Measurements from ENCODE around the gene SMIM15. TPM values are rescaled to one million over a fixed set of nuclear protein-coding genes. Genes with fewer than 3 reads are reported as not detected.

Gene SMIM15
- total and polyA plus RNA-seq, 9 donors: 17.6 to 59.3 (median 42.2) TPM

GRCh38 chr5:61123145-61123544 lies 39.1 kb downstream of the SMIM15 start:
- Histone ChIP-seq H3K9me3 (no peaks in the 10 kb centered on the region), H3K4me1 (ENCODE audit: insufficient read depth) (peaks cover 2% of the 10 kb centered on the region), H3K27ac (no peak overlapping the region), H3K27me3 (no peaks in the 10 kb centered on the region), H3K36me3 (no peaks in the 10 kb centered on the region), H3K4me3 (no peak overlapping the region)
- WGBS, 3 donors: 94 to 97% (median 95%) methylated on average over 4 of the region's 4 CpGs
- no peak for TF ChIP-seq POLR2A (IDR thresholded peaks at IDR 0.05)
- TF ChIP-seq EP300 (IDR thresholded peaks at IDR 0.05): no peak
- no peak for TF ChIP-seq CTCF (IDR thresholded peaks at IDR 0.05)
- intact Hi-C loops (cut with DNase I): no loop called here
- DNase-seq: no peak

- H3K4me3 ChIP-seq: no peak overlapping the region
- H3K9me3 ChIP-seq: no peaks in the 10 kb centered on the region
- WGBS, 3 donors: 51 to 69% (median 53%) methylated on average over 1 of the region's 1 CpG
- peaks cover 2% of the 10 kb centered on the region for H3K4me1 ChIP-seq (ENCODE audit: insufficient read depth)
- H3K27ac ChIP-seq: no peak overlapping the region
- TF ChIP-seq EP300 (IDR thresholded peaks at IDR 0.05) (no peak), CTCF (IDR thresholded peaks at IDR 0.05) (no peak), POLR2A (IDR thresholded peaks at IDR 0.05) (no peak)
- no peaks in the 10 kb centered on the region for H3K27me3 ChIP-seq
- no peak for DNase-seq
- intact Hi-C loops (cut with DNase I): no loop called here
- no peaks in the 10 kb centered on the region for H3K36me3 ChIP-seq
Measured at GRCh38 chr5:61120534-61120933, 41.7 kb downstream of the SMIM15 start.

- 89 to 96% (median 96%) methylated on average over 1 of the region's 1 CpG for WGBS, 3 donors
Measured at GRCh38 chr5:61119066-61119465, 43.2 kb downstream of the SMIM15 start.

GRCh38 chr5:61115968-61116367 lies 46.3 kb downstream of the SMIM15 start:
- intact Hi-C loops (cut with DNase I): no loop called here
- Histone ChIP-seq H3K36me3 (no peaks in the 10 kb centered on the region), H3K27me3 (no peaks in the 10 kb centered on the region), H3K9me3 (no peaks in the 10 kb centered on the region), H3K27ac (no peak overlapping the region), H3K4me1 (ENCODE audit: insufficient read depth) (no peaks in the 10 kb centered on the region), H3K4me3 (no peak overlapping the region)
- no peak for DNase-seq
- WGBS, 3 donors: 70 to 73% (median 72%) methylated on average over 3 of the region's 3 CpGs
- TF ChIP-seq POLR2A (IDR thresholded peaks at IDR 0.05): no peak
- no peak for TF ChIP-seq EP300 (IDR thresholded peaks at IDR 0.05)
- no peak for TF ChIP-seq CTCF (IDR thresholded peaks at IDR 0.05)

More at GRCh38 chr5:61119066-61119465, 43.2 kb downstream of the SMIM15 start:
- Histone ChIP-seq H3K36me3 (no peaks in the 10 kb centered on the region), H3K4me3 (no peak overlapping the region), H3K27me3 (no peaks in the 10 kb centered on the region), H3K4me1 (ENCODE audit: insufficient read depth) (peaks cover 2% of the 10 kb centered on the region), H3K9me3 (no peaks in the 10 kb centered on the region), H3K27ac (no peak overlapping the region)
- intact Hi-C loops (cut with DNase I): no loop called here
- no peak for DNase-seq
- TF ChIP-seq CTCF (IDR thresholded peaks at IDR 0.05) (no peak), POLR2A (IDR thresholded peaks at IDR 0.05) (no peak), EP300 (IDR thresholded peaks at IDR 0.05) (no peak)

Measured in ovary (tissue), 9 donors.